Measurements from ENCODE around the gene FAM149B1. TPM values are rescaled to one million over a fixed set of nuclear protein-coding genes. Genes with fewer than 3 reads are reported as not detected.

FAM149B1 gene
- total RNA-seq, 1 experiment from 2014 or later: 22.8 TPM

GRCh38 chr10:73209705-73210104 is 41.8 kb downstream of the FAM149B1 start:
- peak; percentile 7 for DNase-seq (ENCODE audit: unreplicated experiment)
- Mint-ChIP-seq H3K27ac (ENCODE audit: low read depth, unreplicated experiment) (no peak overlapping the region), H3K4me1 (ENCODE audit: insufficient read depth, unreplicated experiment) (no peaks in the 10 kb centered on the region), H3K9me3 (ENCODE audit: unreplicated experiment) (peaks cover 8% of the 10 kb centered on the region), H3K36me3 (ENCODE audit: insufficient read depth, unreplicated experiment) (peaks cover 23% of the 10 kb centered on the region), H3K4me3 (ENCODE audit: unreplicated experiment) (no peak overlapping the region), H3K27me3 (ENCODE audit: insufficient read depth, unreplicated experiment) (no peaks in the 10 kb centered on the region)
- POLR2A ChIA-PET: interaction anchor here (0.5 to 0.9 kb wide), 3 partner anchors 39 to 165 kb away, joined by 3 read pairs; no protein-coding TSS in a partner anchor
- no TSS peak for BruUV-seq (replicated peaks)
- CTCF ChIA-PET: no interaction called here
- TF ChIP-seq, protein P1, sequence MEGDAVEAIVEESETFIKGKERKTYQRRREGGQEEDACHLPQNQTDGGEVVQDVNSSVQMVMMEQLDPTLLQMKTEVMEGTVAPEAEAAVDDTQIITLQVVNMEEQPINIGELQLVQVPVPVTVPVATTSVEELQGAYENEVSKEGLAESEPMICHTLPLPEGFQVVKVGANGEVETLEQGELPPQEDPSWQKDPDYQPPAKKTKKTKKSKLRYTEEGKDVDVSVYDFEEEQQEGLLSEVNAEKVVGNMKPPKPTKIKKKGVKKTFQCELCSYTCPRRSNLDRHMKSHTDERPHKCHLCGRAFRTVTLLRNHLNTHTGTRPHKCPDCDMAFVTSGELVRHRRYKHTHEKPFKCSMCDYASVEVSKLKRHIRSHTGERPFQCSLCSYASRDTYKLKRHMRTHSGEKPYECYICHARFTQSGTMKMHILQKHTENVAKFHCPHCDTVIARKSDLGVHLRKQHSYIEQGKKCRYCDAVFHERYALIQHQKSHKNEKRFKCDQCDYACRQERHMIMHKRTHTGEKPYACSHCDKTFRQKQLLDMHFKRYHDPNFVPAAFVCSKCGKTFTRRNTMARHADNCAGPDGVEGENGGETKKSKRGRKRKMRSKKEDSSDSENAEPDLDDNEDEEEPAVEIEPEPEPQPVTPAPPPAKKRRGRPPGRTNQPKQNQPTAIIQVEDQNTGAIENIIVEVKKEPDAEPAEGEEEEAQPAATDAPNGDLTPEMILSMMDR (IDR thresholded peaks at IDR 0.05; ENCODE audit: unreplicated experiment): no peak
- intact Hi-C loops (cut with micrococcal nuclease): no loop called here

DNA sequence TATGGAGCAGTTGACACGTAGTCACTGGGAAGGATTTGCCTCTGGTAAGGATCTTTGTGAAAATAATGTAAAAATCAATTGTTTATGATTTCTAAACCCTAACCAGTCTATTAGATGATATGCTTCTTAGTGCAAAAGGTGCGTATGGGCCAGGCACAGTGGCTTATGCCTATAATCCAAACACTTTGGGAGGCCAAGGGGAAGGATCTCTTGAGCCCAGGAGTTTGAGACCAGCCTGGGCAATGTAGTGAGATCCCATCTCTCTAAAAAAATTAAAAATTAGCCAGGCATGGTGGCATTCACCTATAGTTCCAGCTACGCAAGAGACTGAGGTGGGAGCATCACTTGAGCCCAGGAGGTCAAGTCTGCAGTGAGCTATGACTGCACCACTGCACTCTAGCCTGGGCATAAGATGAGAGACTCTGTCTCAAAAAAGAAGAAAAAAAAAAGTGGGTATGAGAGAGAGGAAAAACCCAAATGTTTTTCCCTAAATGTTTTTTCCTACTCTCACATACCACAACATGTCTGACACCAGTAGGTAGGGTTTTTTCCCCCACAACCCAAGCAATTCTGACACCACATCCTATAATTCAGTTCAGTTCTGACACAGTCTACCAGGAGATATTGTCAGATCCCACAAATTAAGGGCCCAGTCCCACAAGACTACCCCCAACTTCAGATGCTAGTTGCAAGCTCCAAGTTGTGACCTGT is 42.6 kb downstream of the FAM149B1 start:
- no TSS peak for BruUV-seq (replicated peaks)
- Mint-ChIP-seq H3K4me3 (ENCODE audit: unreplicated experiment) (no peak overlapping the region), H3K27me3 (ENCODE audit: insufficient read depth, unreplicated experiment) (no peaks in the 10 kb centered on the region), H3K36me3 (ENCODE audit: insufficient read depth, unreplicated experiment) (peaks cover 23% of the 10 kb centered on the region), H3K27ac (ENCODE audit: low read depth, unreplicated experiment) (no peak overlapping the region), H3K9me3 (ENCODE audit: unreplicated experiment) (peaks cover 7% of the 10 kb centered on the region), H3K4me1 (ENCODE audit: insufficient read depth, unreplicated experiment) (no peaks in the 10 kb centered on the region)
- TF ChIP-seq, protein P1 (IDR thresholded peaks at IDR 0.05; ENCODE audit: unreplicated experiment): no peak
- ChIA-PET POLR2A (interaction anchor here (0.5 to 0.9 kb wide), 3 partner anchors 38 to 164 kb away, joined by 3 read pairs; no protein-coding TSS in a partner anchor), CTCF (interaction anchor here (0.9 kb wide), 1 partner anchor 15 kb away, joined by 3 read pairs; no protein-coding TSS in a partner anchor)
- DNase-seq (ENCODE audit: unreplicated experiment): no peak
- intact Hi-C loops (cut with micrococcal nuclease): no loop called here

DNA sequence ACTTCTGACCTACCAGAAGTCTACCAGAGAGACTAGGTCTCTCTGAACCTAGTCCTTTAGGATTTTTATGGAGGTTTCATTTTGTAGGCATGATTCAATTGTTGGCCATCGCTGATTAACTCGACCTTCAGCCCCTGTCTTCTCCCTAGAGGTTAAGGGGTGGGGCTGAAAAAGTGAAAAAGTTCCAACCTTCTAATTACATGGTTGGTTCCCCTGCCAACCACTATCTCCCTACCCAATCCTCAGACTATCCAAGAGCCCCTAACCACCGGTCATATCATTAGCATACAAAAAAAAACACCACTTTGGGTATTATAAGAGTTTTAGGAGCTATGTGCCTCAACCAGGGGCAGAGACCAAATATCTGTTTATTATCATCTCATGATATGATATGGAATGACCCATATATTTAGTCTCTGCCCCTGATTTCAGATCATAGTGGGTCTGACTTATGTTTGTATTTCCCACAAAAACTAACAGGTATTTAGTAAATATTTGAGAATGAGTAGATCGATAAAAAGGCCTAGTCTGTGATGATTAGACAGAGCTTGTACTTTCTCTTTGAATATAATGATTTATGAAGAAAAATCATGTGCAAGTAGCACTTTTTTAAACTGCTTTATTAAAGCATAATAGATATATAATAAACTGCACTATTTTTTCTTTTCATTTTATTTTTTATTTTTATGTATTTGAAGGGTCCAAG is 43.3 kb downstream of the FAM149B1 start:
- TF ChIP-seq, protein P1 (IDR thresholded peaks at IDR 0.05; ENCODE audit: unreplicated experiment): no peak
- ChIA-PET CTCF (interaction anchor here (0.8 to 0.9 kb wide), 2 partner anchors 14 to 38 kb away, joined by 3 to 4 read pairs; no protein-coding TSS in a partner anchor), POLR2A (interaction anchor here (0.7 kb wide), 1 partner anchor 10 kb away, joined by 3 read pairs; no protein-coding TSS in a partner anchor)

DNA sequence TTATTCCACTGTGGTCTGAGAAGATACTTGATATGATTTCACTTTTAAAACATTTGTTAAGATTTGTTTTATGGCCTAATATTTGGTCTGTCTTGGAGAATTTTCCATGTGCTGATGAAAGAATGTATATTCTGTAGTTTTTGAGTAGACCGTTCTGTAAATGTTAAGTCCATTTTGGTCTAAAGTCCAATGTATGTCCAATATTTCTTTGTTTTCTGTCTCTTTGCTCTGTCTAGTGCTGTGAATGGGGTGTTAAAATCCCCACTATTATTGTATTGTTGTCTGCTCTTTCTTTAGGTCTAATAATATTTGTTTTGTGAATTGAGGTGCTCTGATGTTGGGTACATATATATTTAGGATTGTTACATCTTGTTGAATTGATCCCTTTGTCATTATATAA is 47.8 kb downstream of the FAM149B1 start:
- CTCF ChIA-PET: no interaction called here
- BruUV-seq (replicated peaks): no TSS peak

More for the DNA sequence above, 43.3 kb downstream of the FAM149B1 start:
- intact Hi-C loops (cut with micrococcal nuclease): no loop called here
- Mint-ChIP-seq H3K27me3 (ENCODE audit: insufficient read depth, unreplicated experiment) (no peaks in the 10 kb centered on the region), H3K36me3 (ENCODE audit: insufficient read depth, unreplicated experiment) (peaks cover 23% of the 10 kb centered on the region), H3K4me1 (ENCODE audit: insufficient read depth, unreplicated experiment) (no peaks in the 10 kb centered on the region), H3K4me3 (ENCODE audit: unreplicated experiment) (no peak overlapping the region), H3K9me3 (ENCODE audit: unreplicated experiment) (no peaks in the 10 kb centered on the region), H3K27ac (ENCODE audit: low read depth, unreplicated experiment) (no peak overlapping the region)
- no TSS peak for BruUV-seq (replicated peaks)
- no peak for DNase-seq (ENCODE audit: unreplicated experiment)

More for the DNA sequence above, 47.8 kb downstream of the FAM149B1 start:
- TF ChIP-seq, protein P1 (IDR thresholded peaks at IDR 0.05; ENCODE audit: unreplicated experiment): no peak
- no peaks in the 10 kb centered on the region for H3K9me3 Mint-ChIP-seq (ENCODE audit: unreplicated experiment)
- H3K27ac Mint-ChIP-seq (ENCODE audit: low read depth, unreplicated experiment): no peak overlapping the region
- POLR2A ChIA-PET: no interaction called here
- H3K4me1 Mint-ChIP-seq (ENCODE audit: insufficient read depth, unreplicated experiment): no peaks in the 10 kb centered on the region
- DNase-seq (ENCODE audit: unreplicated experiment): no peak
- intact Hi-C loops (cut with micrococcal nuclease): no loop called here
- H3K4me3 Mint-ChIP-seq (ENCODE audit: unreplicated experiment): no peak overlapping the region
- peaks cover 29% of the 10 kb centered on the region for H3K36me3 Mint-ChIP-seq (ENCODE audit: insufficient read depth, unreplicated experiment)
- no peaks in the 10 kb centered on the region for H3K27me3 Mint-ChIP-seq (ENCODE audit: insufficient read depth, unreplicated experiment)

All from MCF 10A (cell line).